Type B pancreatic cell (in vitro differentiated cells): ENCODE results near the gene TCFL5. TPM values are rescaled to one million over a fixed set of nuclear protein-coding genes. Genes with fewer than 3 reads are reported as not detected.

Experiments used
- DNase-seq: peaks from one replicate; pipeline ENCODE4 v3.0.0; 2021; ENCODE audit warnings: mixed read lengths; ENCODE audit not compliant: unreplicated experiment; ENCODE audit errors: extremely low spot score
- H3K27ac Mint-ChIP-seq: 2 replicates; pipeline ENCODE4 v1.8.0; 2021; ENCODE audit warnings: mild to moderate bottlenecking, mixed read lengths
- H3K27me3 Mint-ChIP-seq: 2 replicates; pipeline ENCODE4 v1.8.0; 2021; ENCODE audit warnings: mixed read lengths
- H3K36me3 Mint-ChIP-seq: 2 replicates; pipeline ENCODE4 v1.8.0; 2021; ENCODE audit warnings: mixed read lengths
- H3K4me1 Mint-ChIP-seq: one replicate; pipeline ENCODE4 v1.8.0; 2021; ENCODE audit warnings: mixed read lengths; ENCODE audit not compliant: unreplicated experiment
- H3K4me3 Mint-ChIP-seq: 2 replicates; pipeline ENCODE4 v1.8.0; 2021; ENCODE audit warnings: mild to moderate bottlenecking, mixed read lengths
- H3K9me3 Mint-ChIP-seq: 2 replicates; pipeline ENCODE4 v1.8.0; 2021; ENCODE audit warnings: mixed read lengths
- CTCF ChIP-seq: fragments of 200-600 bp; sonication (generic); conservative IDR thresholded peaks from 2 replicates; pipeline ENCODE4 v1.5.0; 2021; ENCODE audit warnings: antibody characterized with exemption, mild to moderate bottlenecking
- total RNA-seq: library from RNA; stranded (reverse); gene quantifications from 2 replicates; pipeline ENCODE4 v1.2.1, GENCODE V29; 2021; ENCODE audit warnings: low replicate concordance

TCFL5 gene
- total RNA-seq, 1 donor from 2014 or later = 11.8 TPM

- no peak for TF ChIP-seq CTCF
- H3K4me1 Mint-ChIP-seq = peaks cover 5% of the 10 kb centered on the region
- no peak overlapping the region for H3K4me3 Mint-ChIP-seq
- no peaks in the 10 kb centered on the region for H3K9me3 Mint-ChIP-seq
- no peak for DNase-seq
- H3K27ac Mint-ChIP-seq = no peak overlapping the region
- H3K36me3 Mint-ChIP-seq = peaks cover 13% of the 10 kb centered on the region
- H3K27me3 Mint-ChIP-seq = no peaks in the 10 kb centered on the region
Observed at GRCh38 chr20:62889411-62889810, 27.8 kb upstream of the TCFL5 start.

GRCh38 chr20:62888910-62889309, 27.3 kb upstream of the TCFL5 start:
- no peaks in the 10 kb centered on the region for H3K9me3 Mint-ChIP-seq
- no peak for TF ChIP-seq CTCF
- H3K36me3 Mint-ChIP-seq = peaks cover 13% of the 10 kb centered on the region
- no peaks in the 10 kb centered on the region for H3K27me3 Mint-ChIP-seq
- peaks cover 5% of the 10 kb centered on the region for H3K4me1 Mint-ChIP-seq
- no peak overlapping the region for H3K27ac Mint-ChIP-seq
- H3K4me3 Mint-ChIP-seq = no peak overlapping the region
- DNase-seq = no peak

- TF ChIP-seq CTCF = no peak
- Mint-ChIP-seq H3K36me3 (peaks cover 13% of the 10 kb centered on the region), H3K9me3 (no peaks in the 10 kb centered on the region), H3K4me3 (no peak overlapping the region), H3K27ac (no peak overlapping the region), H3K4me1 (peaks cover 5% of the 10 kb centered on the region), H3K27me3 (no peaks in the 10 kb centered on the region)
- no peak for DNase-seq
Observed at GRCh38 chr20:62888406-62888805, 26.8 kb upstream of the TCFL5 start.

- Mint-ChIP-seq H3K27me3 (no peaks in the 10 kb centered on the region), H3K9me3 (no peaks in the 10 kb centered on the region), H3K4me3 (no peak overlapping the region), H3K27ac (no peak overlapping the region), H3K4me1 (peaks cover 5% of the 10 kb centered on the region), H3K36me3 (peaks cover 13% of the 10 kb centered on the region)
- DNase-seq = no peak
- TF ChIP-seq CTCF = no peak
Observed at GRCh38 chr20:62887860-62888239, 26.2 kb upstream of the TCFL5 start.

GRCh38 chr20:62887152-62887859, 25.7 kb upstream of the TCFL5 start:
- DNase-seq = no peak
- Mint-ChIP-seq H3K4me3 (no peak overlapping the region), H3K27me3 (no peaks in the 10 kb centered on the region)

More at GRCh38 chr20:62887152-62887859, 25.7 kb upstream of the TCFL5 start:
- no peak overlapping the region for H3K27ac Mint-ChIP-seq
- H3K4me1 Mint-ChIP-seq = peaks cover 5% of the 10 kb centered on the region
- no peak for TF ChIP-seq CTCF
- peaks cover 13% of the 10 kb centered on the region for H3K36me3 Mint-ChIP-seq
- no peaks in the 10 kb centered on the region for H3K9me3 Mint-ChIP-seq
